Naive B cell (primary cell): ENCODE measurements around the gene HSPB7. TPM values are rescaled to one million over a fixed set of nuclear protein-coding genes. Genes with fewer than 3 reads are reported as not detected.
"Not testable (repeated sequence)": the region's sequence is repeated elsewhere in the genome, so short reads cannot be mapped to it uniquely, and the experiment has no call there.

Source experiments
- ATAC-seq, 2 donors: fragments of 150-1000 bp; cut with Tn5 transposase; 2 replicates each; pipeline ENCODE4 v1.10.0; 2021; ENCODE audit warnings: low read depth in 2 of 2, mild to moderate bottlenecking in 2 of 2, moderate library complexity in 2 of 2
- DNase-seq: peaks from one replicate; pipeline ENCODE4 v3.0.0; 2022
- H3K27ac Mint-ChIP-seq, 6 donors: one replicate each; pipeline ENCODE4 v1.8.0; 2020 to 2022; ENCODE audit warnings: mild to moderate bottlenecking in 6 of 6, mixed read lengths in 6 of 6, moderate library complexity in 5 of 6, inconsistent platforms in 2 of 6
- H3K27me3 Mint-ChIP-seq, 3 donors: one replicate each; pipeline ENCODE4 v1.8.0; 2021 to 2022; ENCODE audit warnings: mixed read lengths in 3 of 3, mild to moderate bottlenecking in 1 of 3
- H3K36me3 Mint-ChIP-seq, 2 donors: one replicate each; pipeline ENCODE4 v1.8.0; 2020 to 2022; ENCODE audit warnings: mixed read lengths in 2 of 2, inconsistent platforms in 1 of 2, mild to moderate bottlenecking in 1 of 2
- H3K4me1 Mint-ChIP-seq, 3 donors: one replicate each; pipeline ENCODE4 v1.8.0; 2020 to 2022; ENCODE audit warnings: mixed read lengths in 3 of 3, inconsistent platforms in 1 of 3, mild to moderate bottlenecking in 1 of 3, moderate library complexity in 1 of 3
- H3K4me3 Mint-ChIP-seq, 8 donors: one replicate each; pipeline ENCODE4 v1.8.0; 2020 to 2022; ENCODE audit warnings: mild to moderate bottlenecking in 8 of 8, mixed read lengths in 8 of 8, moderate library complexity in 8 of 8, inconsistent platforms in 2 of 8
- H3K9me3 Mint-ChIP-seq, 7 donors: one replicate each; pipeline ENCODE4 v1.8.0; 2020 to 2022; ENCODE audit warnings: mixed read lengths in 7 of 7, mild to moderate bottlenecking in 5 of 7, inconsistent platforms in 2 of 7, moderate library complexity in 1 of 7
- polyA plus RNA-seq, 6 donors: library from polyadenylated mRNA; unstranded; fragments of 300-500 nt; fragmentation: Illumina TruSeq; gene quantifications; one replicate each; pipeline ENCODE4 v1.2.3, GENCODE V29; 2021; ENCODE audit warnings: low read depth in 6 of 6

Gene HSPB7
- polyA plus RNA-seq, 6 donors from 2014 or later, result not detected

DNA sequence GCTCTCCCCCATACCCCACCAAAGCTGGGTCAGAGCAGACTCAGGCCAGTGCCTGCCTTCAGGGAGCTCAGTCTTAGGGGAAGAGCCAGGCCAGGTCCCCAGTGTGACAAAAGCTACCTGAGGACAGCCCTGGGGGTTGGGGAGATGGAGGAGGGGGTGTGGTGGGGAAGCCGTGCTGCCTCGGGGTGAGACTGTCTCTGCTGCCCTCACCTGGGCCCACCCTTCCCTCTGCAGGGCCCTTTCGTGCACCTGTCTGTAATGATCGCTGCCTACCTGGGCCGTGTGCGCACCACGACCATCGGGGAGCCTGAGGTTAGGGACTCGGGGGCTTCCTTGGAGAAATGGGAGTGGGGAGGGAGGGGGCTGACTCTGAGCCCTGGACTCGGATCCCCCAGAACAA, 8.5 kb upstream of the HSPB7 start:
- Mint-ChIP-seq H3K4me3 (peak overlapping the region in 2 of 8 donors; percentile 42 to 71), H3K27me3 (peaks cover 10 to 66% (median 45%) of the 10 kb centered on the region in 3 donors)
- not testable (repeated sequence) for H3K27ac Mint-ChIP-seq, H3K4me1 Mint-ChIP-seq, H3K36me3 Mint-ChIP-seq, H3K9me3 Mint-ChIP-seq, DNase-seq
- ATAC-seq, result peak in 1 of 2 donors; percentile 12

DNA sequence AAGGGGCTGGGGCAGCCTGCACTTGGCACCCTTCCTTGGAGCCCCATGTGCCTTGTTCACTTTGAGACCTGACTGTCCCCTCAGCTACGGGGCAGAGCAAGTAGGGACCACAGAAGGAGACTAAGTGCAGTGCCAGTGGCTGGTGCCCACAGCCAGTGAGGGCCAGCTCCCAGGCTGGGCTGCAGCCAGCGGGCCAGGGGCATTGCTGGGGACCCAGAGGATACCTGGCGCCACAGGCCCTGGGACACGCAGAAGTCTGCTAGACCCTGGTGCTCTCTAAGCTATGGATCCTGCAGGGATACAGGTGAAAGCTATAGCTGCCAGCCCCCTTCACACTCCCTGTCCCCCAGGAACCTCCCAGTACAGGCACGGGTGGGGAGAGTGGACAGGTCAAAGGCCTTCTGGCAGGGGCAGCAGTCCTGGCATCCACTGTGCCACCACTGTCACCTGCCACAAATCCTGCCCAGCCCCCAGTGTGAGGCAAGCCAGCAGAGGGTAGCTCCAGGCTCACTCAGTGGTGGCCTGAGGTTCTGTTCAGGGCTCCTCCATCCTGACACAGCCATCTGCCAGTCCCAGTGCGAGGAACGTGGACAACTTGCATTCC, 5.3 kb upstream of the HSPB7 start:
- DNase-seq, result no peak
- no peak overlapping the region for H3K27ac Mint-ChIP-seq
- H3K9me3 Mint-ChIP-seq, result no peaks in the 10 kb centered on the region
- H3K4me1 Mint-ChIP-seq, result peaks cover 3 to 10% (median 4%) of the 10 kb centered on the region in 3 donors
- H3K27me3 Mint-ChIP-seq, result peaks cover 5 to 39% (median 23%) of the 10 kb centered on the region in 3 donors
- no peak for ATAC-seq
- H3K36me3 Mint-ChIP-seq, result no peaks in the 10 kb centered on the region
- H3K4me3 Mint-ChIP-seq, result no peak overlapping the region

DNA sequence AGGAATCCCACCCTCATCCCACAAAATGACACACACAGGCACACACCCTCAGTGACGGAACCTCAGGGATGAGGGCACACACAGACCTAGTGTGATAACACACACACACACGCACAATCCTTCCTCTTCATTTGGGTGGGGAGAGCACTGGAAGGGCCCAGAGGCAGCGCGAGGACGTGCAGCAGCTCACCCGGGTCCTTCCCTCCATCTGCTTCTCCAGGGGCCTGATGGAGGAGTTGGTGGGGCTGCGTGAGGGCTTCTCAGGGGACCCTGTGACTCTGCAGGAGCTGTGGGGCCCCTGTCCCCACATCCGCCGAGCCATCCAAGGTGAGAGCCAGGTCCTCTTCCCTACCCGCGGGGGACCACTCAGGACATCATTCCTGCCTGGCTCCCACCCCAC, 4.5 kb upstream of the HSPB7 start:
- Mint-ChIP-seq H3K36me3 (no peaks in the 10 kb centered on the region), H3K4me3 (no peak overlapping the region), H3K9me3 (no peaks in the 10 kb centered on the region), H3K27ac (peak overlapping the region in 1 of 6 donors; percentile 80), H3K4me1 (peaks cover 0 to 6% (median 3%) of the 10 kb centered on the region in 3 donors), H3K27me3 (peaks cover 0 to 31% (median 18%) of the 10 kb centered on the region in 3 donors)
- DNase-seq (no peak), ATAC-seq (no peak)

DNA sequence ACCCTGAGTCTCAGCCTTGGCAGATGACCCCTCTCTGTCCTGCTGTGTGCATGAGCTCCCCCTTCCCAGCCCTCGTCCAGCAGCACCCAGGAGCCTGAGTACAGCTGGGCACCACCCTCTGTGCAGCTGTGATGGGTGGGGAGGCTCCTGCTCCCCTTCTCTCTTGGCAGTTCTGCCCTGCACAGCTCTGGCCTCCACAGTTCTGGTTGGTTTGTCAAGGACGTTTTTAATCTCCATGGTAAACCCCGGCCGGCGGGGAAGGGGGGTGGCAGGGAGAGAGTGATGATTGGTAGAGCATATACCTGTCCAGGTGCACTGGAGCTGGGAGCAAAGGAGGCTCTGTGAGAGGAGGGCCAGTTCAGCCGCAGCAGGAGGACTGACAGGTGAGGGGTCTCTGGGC, 3.8 kb upstream of the HSPB7 start, which contains the start of gene CLCNKA:
TSS of gene CLCNKA (plus strand) at position 356 of the 400 bp plus-strand sequence. CDS start 584 bp downstream, outside the sequence.
- H3K4me3 Mint-ChIP-seq, result no peak within 1 kb of the TSS
- H3K9me3 Mint-ChIP-seq, result no peaks in the 10 kb centered on the region
- H3K36me3 Mint-ChIP-seq, result no peaks in the 10 kb centered on the region

DNA sequence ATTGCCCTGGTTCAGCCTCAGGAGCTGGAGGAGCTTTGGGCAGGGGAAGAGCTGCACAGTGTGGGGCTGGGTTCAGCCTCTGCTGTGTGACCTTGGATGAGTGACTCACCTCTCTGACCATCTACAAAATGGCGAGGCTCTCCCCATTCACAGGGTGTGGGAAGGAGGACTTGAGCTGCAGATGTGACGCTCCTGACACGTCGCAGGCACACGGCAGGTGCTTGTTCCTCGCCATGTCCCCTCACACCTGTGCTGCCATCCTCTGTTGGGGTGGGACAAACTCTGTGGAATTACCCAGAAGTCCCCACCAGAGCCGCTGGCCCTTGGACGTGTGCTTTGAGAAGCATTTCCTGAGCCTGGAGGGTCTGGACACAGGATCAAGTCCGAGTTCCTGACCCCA, 3.0 kb upstream of the HSPB7 start:
- H3K27ac Mint-ChIP-seq, H3K9me3 Mint-ChIP-seq, ATAC-seq, H3K36me3 Mint-ChIP-seq, H3K4me1 Mint-ChIP-seq, DNase-seq, H3K4me3 Mint-ChIP-seq: not testable (repeated sequence)
- H3K27me3 Mint-ChIP-seq, result peaks cover 0 to 29% (median 18%) of the 10 kb centered on the region in 3 donors

More for the DNA sequence above, 3.8 kb upstream of the HSPB7 start, which contains the start of gene CLCNKA:
- DNase-seq (no peak), ATAC-seq (no peak)
- Mint-ChIP-seq H3K4me1 (peaks cover 0 to 3% (median under 1%) of the 10 kb centered on the region in 3 donors), H3K27me3 (peaks cover 0 to 29% (median 18%) of the 10 kb centered on the region in 3 donors), H3K27ac (peak within 1 kb of the TSS in 2 of 6 donors; percentile 52 to 80)

DNA sequence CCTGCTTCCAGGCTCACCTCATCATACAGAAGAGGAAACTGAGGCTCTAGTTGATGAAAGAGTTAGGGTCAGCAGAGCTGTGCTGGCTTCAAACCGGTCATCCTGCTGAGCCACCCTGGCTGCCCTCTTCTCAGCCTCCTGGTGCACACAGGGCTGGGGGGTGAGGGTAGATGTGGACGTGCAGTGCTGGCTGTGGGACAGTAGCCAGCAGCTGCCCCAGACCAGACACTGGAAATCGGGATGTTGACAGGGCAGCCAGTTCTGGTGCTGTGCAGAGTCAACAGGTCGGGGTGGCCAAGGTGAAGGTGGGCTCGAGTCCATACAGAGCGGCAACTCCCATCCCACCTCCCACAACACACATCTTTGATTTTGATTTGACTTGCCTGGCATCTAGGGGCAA, 2.5 kb upstream of the HSPB7 start:
- peaks cover 0 to 34% (median 18%) of the 10 kb centered on the region in 3 donors for H3K27me3 Mint-ChIP-seq
- ATAC-seq, result no peak

DNA sequence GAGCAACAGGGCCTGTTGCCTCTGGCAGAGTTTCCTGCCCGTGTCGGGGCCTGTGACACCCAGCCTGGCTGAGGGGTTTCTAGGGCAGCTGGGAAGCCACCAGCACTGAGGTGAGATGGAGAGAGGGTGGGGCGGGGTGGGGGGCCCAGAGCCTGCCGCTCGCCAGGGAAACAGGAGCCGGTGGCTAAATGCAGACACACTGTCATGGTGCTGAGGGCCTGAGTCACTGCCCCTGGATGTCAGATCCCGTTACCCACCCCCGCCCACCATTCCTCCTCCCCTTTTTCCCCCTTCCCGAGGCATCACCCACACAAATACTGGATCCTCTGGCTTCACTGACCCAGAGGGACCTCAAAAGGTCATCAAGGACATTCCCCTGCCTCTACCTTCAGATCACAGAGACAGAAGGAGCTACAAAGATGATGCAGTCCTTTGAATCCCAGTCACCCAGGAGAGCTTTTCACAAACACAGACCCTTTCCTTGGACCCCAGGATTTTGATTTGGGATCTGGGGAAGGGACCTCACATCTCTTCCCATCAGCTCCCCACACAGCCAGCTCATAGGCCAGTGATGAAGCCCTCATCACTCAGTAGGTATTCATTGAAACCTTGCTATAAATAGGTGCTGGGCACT, 1.9 kb upstream of the HSPB7 start:
- Mint-ChIP-seq H3K27ac (peak overlapping the region in 2 of 6 donors; percentile 8 to 73), H3K4me3 (no peak overlapping the region), H3K4me1 (peaks cover 4 to 10% (median 6%) of the 10 kb centered on the region in 3 donors), H3K36me3 (no peaks in the 10 kb centered on the region), H3K9me3 (no peaks in the 10 kb centered on the region), H3K27me3 (peaks cover 0 to 36% (median 18%) of the 10 kb centered on the region in 3 donors)
- DNase-seq (no peak), ATAC-seq (no peak)

More for the DNA sequence above, 2.5 kb upstream of the HSPB7 start:
- Mint-ChIP-seq H3K4me1 (peaks cover under 1 to 4% (median 3%) of the 10 kb centered on the region in 3 donors), H3K27ac (no peak overlapping the region), H3K36me3 (no peaks in the 10 kb centered on the region), H3K4me3 (no peak overlapping the region), H3K9me3 (no peaks in the 10 kb centered on the region)
- no peak for DNase-seq

DNA sequence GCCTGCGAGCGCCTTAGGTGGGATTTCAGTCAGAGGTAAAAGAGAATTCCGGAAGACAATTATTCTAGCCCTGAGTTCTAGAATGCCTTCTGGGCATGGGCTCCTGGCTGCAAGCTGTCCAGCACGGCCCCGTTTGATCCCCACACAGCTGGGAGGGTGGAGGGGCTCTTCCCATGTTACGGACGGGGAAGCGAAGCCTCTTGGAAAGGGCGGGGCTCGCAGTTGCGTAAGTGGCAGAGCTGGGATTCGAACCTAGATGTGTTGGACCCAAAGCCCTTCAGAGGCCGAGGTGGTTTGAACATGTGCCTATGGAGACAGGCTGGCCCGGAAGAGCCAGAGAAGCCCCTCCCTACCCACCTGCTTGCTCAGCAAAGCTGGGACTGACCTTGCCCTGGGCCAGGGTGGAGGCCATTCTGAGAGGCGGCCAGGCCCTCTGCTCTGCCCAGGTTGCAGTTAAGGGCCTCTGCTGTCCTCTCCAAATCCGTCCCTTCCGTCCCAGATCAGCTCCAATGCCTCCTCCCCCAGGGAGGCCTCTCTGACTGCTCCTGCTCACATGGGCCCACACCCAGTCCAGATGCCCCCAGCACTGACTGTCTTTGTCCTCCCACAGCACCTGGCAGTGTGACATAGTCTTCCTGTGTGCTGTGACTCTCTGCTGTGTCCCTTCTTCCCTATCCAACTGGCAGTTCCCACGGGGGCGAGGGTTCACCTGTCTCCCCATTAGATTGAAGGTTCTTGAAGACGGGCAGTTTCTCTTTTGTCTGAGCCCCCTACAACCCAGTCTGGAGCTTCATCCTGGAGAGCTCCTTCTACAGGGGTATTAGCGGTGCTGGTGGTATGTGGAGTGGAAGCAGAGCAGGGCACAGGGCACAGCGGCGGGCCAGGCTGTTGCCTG, 1.2 kb upstream of the HSPB7 start:
- Mint-ChIP-seq H3K9me3 (no peaks in the 10 kb centered on the region), H3K27me3 (peaks cover 0 to 29% (median 18%) of the 10 kb centered on the region in 3 donors), H3K4me3 (no peak overlapping the region), H3K36me3 (no peaks in the 10 kb centered on the region), H3K4me1 (peaks cover 12 to 18% (median 14%) of the 10 kb centered on the region in 3 donors), H3K27ac (peak overlapping the region in 2 of 6 donors; percentile 8 to 92)
- ATAC-seq (no peak), DNase-seq (no peak)

DNA sequence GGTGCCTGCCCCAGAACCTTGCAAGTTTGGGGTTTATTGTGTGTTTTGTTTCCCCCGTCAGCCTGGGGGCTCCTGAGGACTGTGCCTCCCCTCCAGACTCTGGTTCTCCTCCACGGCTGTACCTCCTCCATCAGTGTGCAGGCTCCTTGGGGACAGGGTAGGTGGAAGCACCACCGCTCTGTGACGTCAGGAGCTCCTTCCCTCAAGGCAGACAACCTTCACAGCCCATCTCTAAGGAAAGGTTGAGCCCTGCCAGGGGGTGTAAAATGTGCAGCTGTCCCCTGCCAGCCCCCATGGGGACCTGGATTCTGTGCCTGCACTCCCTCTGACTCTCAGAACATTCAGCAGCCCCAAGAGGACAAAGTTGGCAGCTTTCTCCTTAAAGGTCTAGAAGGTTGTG, 465 bp upstream of the HSPB7 start:
- no peak for DNase-seq
- Mint-ChIP-seq H3K9me3 (no peaks in the 10 kb centered on the region), H3K4me3 (no peak overlapping the region)

DNA sequence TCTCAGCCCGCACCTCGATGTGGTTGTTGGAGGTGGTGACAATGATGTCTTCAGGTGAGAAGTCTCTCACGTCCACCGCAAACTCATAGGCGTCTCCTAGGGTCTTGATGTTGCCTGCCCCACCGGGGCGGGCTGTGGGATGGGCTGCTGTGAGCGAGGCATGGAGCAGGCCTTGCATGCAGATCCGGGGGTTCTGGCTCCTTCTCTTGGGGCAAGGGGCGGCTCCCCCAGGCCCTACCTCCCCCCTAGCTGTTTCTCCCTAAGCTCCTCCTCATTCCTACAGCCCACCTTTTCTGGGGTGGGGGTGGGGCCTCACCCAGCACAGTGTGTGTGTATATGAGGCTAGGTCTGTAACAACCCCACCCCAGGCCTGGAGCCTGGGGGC, 775 bp downstream of the HSPB7 start:
- H3K36me3 Mint-ChIP-seq, result no peaks in the 10 kb centered on the region
- H3K27ac Mint-ChIP-seq, result no peak overlapping the region
- no peak for ATAC-seq
- H3K4me1 Mint-ChIP-seq, result peaks cover 15 to 32% (median 25%) of the 10 kb centered on the region in 3 donors
- peaks cover 0 to 20% (median 9%) of the 10 kb centered on the region in 3 donors for H3K27me3 Mint-ChIP-seq
- DNase-seq, result no peak
- H3K9me3 Mint-ChIP-seq, result no peaks in the 10 kb centered on the region
- H3K4me3 Mint-ChIP-seq, result no peak overlapping the region

More for the DNA sequence above, 465 bp upstream of the HSPB7 start:
- Mint-ChIP-seq H3K4me1 (peaks cover 15 to 25% (median 19%) of the 10 kb centered on the region in 3 donors), H3K27ac (no peak overlapping the region), H3K36me3 (no peaks in the 10 kb centered on the region), H3K27me3 (peaks cover 0 to 27% (median 18%) of the 10 kb centered on the region in 3 donors)
- ATAC-seq, result no peak

DNA sequence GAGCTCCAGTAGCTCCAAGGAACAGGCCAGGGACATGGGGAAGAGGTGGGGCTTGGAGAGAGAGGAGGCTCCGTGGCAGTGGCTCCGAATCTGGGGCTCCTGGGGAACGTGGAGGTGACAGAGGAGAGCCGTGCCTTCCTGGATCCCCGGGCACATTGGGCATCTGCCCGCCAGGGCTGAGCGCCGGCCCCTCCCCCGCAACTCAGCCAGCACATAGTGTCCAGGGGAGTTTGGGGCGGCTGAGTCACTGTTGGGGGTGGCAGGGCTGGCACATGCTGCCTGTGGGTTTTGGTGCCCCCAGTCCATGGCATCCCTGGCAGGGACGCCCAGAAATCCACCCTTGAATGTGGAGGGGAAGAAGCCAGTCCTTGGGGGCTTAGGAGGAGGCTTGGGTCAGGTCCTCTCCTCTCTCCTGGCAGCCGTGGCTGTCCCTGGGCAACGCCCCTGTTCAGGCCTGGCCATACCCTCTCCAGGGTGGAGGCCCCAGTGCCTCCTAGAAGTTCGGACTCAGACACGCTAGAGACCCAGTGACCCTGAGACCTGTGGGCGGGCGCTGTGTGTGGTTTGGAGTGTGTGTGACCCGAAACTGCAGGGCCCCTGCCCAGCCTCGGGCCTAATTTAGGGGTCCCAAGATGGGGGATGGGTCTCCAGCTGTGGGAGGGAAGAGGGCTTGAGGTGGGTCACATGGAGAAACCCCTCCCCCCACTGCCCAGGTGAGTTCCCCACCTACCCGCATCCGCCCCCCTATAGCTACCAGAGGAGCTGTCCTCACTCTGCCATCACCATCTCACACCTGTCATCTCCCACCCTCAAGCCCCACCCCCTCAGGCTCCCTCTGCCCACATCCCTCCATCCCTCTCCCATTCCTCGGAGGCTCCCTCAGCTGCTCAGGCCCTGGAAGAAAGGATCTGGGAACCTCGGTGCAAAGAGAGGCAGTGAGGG, 1.6 kb downstream of the HSPB7 start:
- H3K27ac Mint-ChIP-seq, result no peak overlapping the region

DNA sequence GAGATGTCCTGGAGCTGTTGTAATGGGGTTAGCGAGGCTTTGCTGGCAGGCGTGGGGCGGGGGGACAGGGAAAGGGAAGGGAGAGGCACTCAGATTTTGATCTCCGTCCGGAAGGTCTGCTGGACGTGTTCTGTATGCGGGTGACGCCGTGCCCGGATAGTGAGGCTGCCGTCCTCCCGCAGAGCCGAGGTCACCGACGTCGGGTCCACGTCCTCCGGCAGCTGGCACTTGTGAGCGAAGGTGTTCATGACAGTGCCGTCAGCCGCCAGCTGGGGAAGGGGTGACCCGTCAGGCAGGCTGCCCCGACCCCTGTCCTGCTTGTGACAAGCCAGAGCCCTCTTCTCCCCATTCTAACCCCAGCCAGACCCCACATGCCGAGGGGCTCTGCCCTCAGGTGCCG, 2.4 kb downstream of the HSPB7 start:
- H3K27ac Mint-ChIP-seq, result peak overlapping the region in 3 of 6 donors; percentile 56 to 66 (median 63)
- H3K36me3 Mint-ChIP-seq, result no peaks in the 10 kb centered on the region
- H3K27me3 Mint-ChIP-seq, result peaks cover 0 to 10% (median 0%) of the 10 kb centered on the region in 3 donors

More for the DNA sequence above, 1.6 kb downstream of the HSPB7 start:
- Mint-ChIP-seq H3K9me3 (no peaks in the 10 kb centered on the region), H3K27me3 (peaks cover 0 to 11% (median under 1%) of the 10 kb centered on the region in 3 donors), H3K4me3 (no peak overlapping the region), H3K4me1 (peaks cover 11 to 32% (median 26%) of the 10 kb centered on the region in 3 donors), H3K36me3 (no peaks in the 10 kb centered on the region)
- no peak for DNase-seq
- ATAC-seq, result no peak

More for the DNA sequence above, 2.4 kb downstream of the HSPB7 start:
- H3K9me3 Mint-ChIP-seq, result no peaks in the 10 kb centered on the region
- H3K4me3 Mint-ChIP-seq, result no peak overlapping the region
- ATAC-seq (no peak), DNase-seq (no peak)
- H3K4me1 Mint-ChIP-seq, result peaks cover 11 to 32% (median 26%) of the 10 kb centered on the region in 3 donors
